ENCODE measurements around the gene TFR2. TPM values are rescaled to one million over a fixed set of nuclear protein-coding genes. Genes with fewer than 3 reads are reported as not detected.

Gene TFR2
- total and polyA plus RNA-seq, 5 experiments from 2014 or later, result 0.51 to 5.9 (median 1.3) TPM

DNA sequence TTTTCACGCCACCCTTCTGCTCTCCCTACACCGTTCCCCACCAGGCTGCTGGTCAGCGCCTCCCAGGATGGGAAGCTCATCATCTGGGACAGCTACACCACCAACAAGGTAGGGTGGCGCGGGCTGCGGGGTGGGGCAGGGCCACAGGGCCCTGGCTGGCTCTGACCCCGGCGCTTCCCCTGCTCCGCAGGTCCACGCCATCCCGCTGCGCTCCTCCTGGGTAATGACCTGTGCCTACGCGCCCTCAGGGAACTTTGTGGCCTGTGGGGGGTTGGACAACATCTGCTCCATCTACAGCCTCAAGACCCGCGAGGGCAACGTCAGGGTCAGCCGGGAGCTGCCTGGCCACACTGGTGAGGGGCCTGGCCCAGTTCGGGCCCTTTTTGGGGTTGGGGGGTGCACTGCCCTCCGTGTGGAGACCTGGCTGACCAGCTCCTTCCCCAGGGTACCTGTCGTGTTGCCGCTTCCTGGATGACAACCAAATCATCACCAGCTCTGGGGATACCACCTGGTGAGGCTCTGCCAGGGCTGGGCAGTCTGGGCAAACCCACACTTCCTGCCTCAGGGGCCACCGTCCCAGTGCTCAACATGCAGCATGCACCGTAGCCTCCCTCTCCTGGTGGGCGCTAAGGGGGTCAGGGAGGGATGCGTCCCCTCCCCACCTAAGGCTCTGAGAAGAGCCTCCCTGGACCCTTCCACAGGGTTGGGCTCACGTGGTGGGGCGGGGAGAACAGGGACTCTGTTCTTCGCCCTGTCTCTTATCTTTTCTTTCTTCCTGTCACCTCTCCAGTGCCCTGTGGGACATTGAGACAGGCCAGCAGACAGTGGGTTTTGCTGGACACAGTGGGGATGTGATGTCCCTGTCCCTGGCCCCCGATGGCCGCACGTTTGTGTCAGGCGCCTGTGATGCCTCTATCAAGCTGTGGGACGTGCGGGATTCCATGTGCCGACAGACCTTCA, 36.2 kb upstream of the TFR2 start:
- H3K27ac Mint-ChIP-seq, result peak overlapping the region; percentile 8 to 97 (median 90)
- POLR2A ChIA-PET, result interaction anchor here (0.6 to 11.9 kb wide), 14 partner anchors 13 to 247 kb away, joined by 3 to 170 read pairs (median 4); partner anchors contain the start of genes FBXO24, GIGYF1, LRCH4 and MOSPD3
- peak overlapping the region in 8 of 10 donors; percentile 44 to 83 (median 68) for H3K4me3 Mint-ChIP-seq
- peaks cover 0 to 37% (median 0%) of the 10 kb centered on the region in 3 donors for H3K36me3 Mint-ChIP-seq
- H3K4me1 Mint-ChIP-seq, result peaks cover 18 to 54% (median 45%) of the 10 kb centered on the region in 4 donors
- ATAC-seq (no peak), DNase-seq (no peak)
- H3K9me3 Mint-ChIP-seq, result no peaks in the 10 kb centered on the region
- no peaks in the 10 kb centered on the region for H3K27me3 Mint-ChIP-seq

GRCh38 chr7:100676501-100677306, 35.4 kb upstream of the TFR2 start:
- Mint-ChIP-seq H3K9me3 (no peaks in the 10 kb centered on the region), H3K27me3 (no peaks in the 10 kb centered on the region), H3K27ac (peak overlapping the region; percentile 84 to 97 (median 91)), H3K36me3 (peaks cover 0 to 34% (median 0%) of the 10 kb centered on the region in 3 donors), H3K4me1 (peaks cover 16 to 51% (median 46%) of the 10 kb centered on the region in 4 donors), H3K4me3 (peak overlapping the region; percentile 78 to 95 (median 84))
- POLR2A ChIA-PET, result interaction anchor here (0.6 to 11.9 kb wide), 12 partner anchors 14 to 248 kb away, joined by 3 to 170 read pairs (median 8); partner anchors contain the start of genes FBXO24, GIGYF1, LRCH4 and MOSPD3
- no peak for DNase-seq
- ATAC-seq, result no peak

DNA sequence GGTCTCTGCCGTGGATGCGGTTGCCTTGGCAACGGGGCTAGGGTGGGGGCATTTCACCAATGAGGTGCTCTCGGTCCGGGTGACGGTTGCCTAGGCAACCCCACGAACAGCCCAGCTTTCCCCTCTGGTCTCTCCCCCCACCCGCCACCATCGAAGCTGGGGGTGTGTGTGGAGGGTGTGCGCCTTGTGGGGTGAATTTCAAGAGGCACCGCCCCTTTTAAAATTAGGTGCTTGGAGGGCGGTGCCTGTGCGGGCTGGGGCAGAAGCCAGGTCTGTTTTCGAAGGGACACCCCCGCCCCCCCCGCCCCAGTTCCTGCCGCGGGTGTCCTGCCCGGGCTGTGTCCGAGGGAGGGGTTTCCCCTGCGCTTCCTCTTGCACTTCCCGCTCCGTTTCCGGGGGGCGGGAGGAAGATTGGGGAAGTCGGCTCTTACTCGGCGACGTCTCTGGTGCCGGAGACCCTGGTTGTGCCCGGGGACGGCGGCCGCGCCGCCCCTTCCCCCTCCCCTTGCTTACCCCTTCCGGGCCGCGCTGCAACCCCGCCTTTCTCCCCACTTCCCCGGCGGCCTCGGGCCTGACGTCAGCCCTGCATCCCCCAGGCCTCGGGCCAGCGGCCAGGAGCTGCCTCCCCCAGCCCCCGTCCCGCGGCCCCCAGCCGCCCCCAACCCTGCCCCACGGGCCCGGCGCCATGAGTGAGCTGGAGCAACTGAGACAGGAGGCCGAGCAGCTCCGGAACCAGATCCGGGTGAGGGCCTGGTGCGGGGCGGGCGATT, 34.4 kb upstream of the TFR2 start:
- Mint-ChIP-seq H3K27me3 (no peaks in the 10 kb centered on the region), H3K36me3 (peaks cover 0 to 34% (median 0%) of the 10 kb centered on the region in 3 donors), H3K4me1 (peaks cover 13 to 42% (median 38%) of the 10 kb centered on the region in 4 donors), H3K4me3 (peak overlapping the region; percentile 85 to 95 (median 90)), H3K9me3 (no peaks in the 10 kb centered on the region), H3K27ac (peak overlapping the region; percentile 79 to 97 (median 94))
- DNase-seq (peak; percentile 77 to 98 (median 92)), ATAC-seq (peak; percentile 62 to 69)
- POLR2A ChIA-PET, result interaction anchor here (0.5 to 11.9 kb wide), 12 partner anchors 15 to 413 kb away, joined by 3 to 170 read pairs (median 8); partner anchors contain the start of genes FBXO24, GIGYF1, LRCH4 and MOSPD3

DNA sequence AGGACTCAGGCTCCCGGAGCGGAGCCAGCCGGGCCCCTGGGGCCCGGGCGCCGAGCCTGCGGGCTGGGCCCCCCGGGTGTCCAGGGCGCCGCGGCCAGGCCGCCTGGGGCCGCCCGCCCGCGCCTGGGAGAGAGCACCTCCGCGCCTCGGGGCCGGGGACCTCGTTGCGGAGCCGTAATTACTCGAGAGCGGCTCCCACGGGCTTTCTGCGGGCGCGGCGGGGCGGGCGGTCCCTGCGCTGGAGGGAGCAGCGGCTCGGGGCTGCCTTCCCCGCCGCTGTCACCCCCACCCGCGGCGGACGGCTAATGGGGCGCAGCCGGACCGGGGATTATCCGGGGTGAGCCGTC, 33.7 kb upstream of the TFR2 start:
- Mint-ChIP-seq H3K4me1 (peaks cover 9 to 35% (median 31%) of the 10 kb centered on the region in 4 donors), H3K36me3 (peaks cover 0 to 31% (median 0%) of the 10 kb centered on the region in 3 donors), H3K9me3 (no peaks in the 10 kb centered on the region), H3K4me3 (peak overlapping the region; percentile 94 to 97 (median 96)), H3K27me3 (no peaks in the 10 kb centered on the region), H3K27ac (peak overlapping the region in 7 of 10 donors; percentile 84 to 99 (median 95))
- POLR2A ChIA-PET, result interaction anchor here (0.5 to 11.9 kb wide), 13 partner anchors 8 to 246 kb away, joined by 3 to 170 read pairs (median 7); partner anchors contain the start of genes FBXO24, GIGYF1, LRCH4 and MOSPD3
- peak; percentile 7 to 9 for ATAC-seq
- peak in 1 of 10 donors; percentile 52 for DNase-seq

GRCh38 chr7:100674411-100675104, 33.2 kb upstream of the TFR2 start:
- Mint-ChIP-seq H3K9me3 (no peaks in the 10 kb centered on the region), H3K36me3 (peaks cover 0 to 26% (median 0%) of the 10 kb centered on the region in 3 donors), H3K27me3 (no peaks in the 10 kb centered on the region), H3K4me1 (peaks cover 8 to 30% (median 27%) of the 10 kb centered on the region in 4 donors), H3K4me3 (peak overlapping the region; percentile 94 to 97 (median 96)), H3K27ac (peak overlapping the region; percentile 84 to 99 (median 97))
- POLR2A ChIA-PET, result interaction anchor here (0.5 to 11.9 kb wide), 15 partner anchors 9 to 246 kb away, joined by 3 to 170 read pairs (median 5); partner anchors contain the start of genes FBXO24, GIGYF1, LRCH4 and MEPCE
- DNase-seq (peak in 5 of 10 donors; percentile 36 to 61 (median 47)), ATAC-seq (peak in 1 of 2 donors; percentile 0)

GRCh38 chr7:100673942-100674410, 32.6 kb upstream of the TFR2 start:
- DNase-seq (peak in 6 of 10 donors; percentile 27 to 78 (median 54)), ATAC-seq (no peak)
- Mint-ChIP-seq H3K27me3 (no peaks in the 10 kb centered on the region), H3K9me3 (no peaks in the 10 kb centered on the region), H3K27ac (peak overlapping the region; percentile 84 to 99 (median 97)), H3K36me3 (peaks cover 0 to 20% (median 0%) of the 10 kb centered on the region in 3 donors), H3K4me1 (peaks cover 8 to 24% (median 22%) of the 10 kb centered on the region in 4 donors), H3K4me3 (peak overlapping the region; percentile 94 to 97 (median 96))
- POLR2A ChIA-PET, result interaction anchor here (0.7 to 11.9 kb wide), 12 partner anchors 9 to 245 kb away, joined by 3 to 170 read pairs (median 5); partner anchors contain the start of genes FBXO24, GIGYF1, LRCH4 and MEPCE

GRCh38 chr7:100673302-100673941, 32.1 kb upstream of the TFR2 start, which contains the start of gene GNB2:
Gene GNB2, plus strand, starts transcription at chr7:100673740. Its CDS starts 2,526 bp downstream, at chr7:100676266.
- Mint-ChIP-seq H3K4me1 (peaks cover 8 to 22% (median 21%) of the 10 kb centered on the region in 4 donors), H3K27ac (peak within 1 kb of the TSS; percentile 84 to 99 (median 97)), H3K9me3 (no peaks in the 10 kb centered on the region), H3K4me3 (peak within 1 kb of the TSS; percentile 94 to 97 (median 96)), H3K36me3 (peaks cover 0 to 17% (median 0%) of the 10 kb centered on the region in 3 donors), H3K27me3 (no peaks in the 10 kb centered on the region)
- POLR2A ChIA-PET, result interaction anchor here (0.6 to 7.3 kb wide), 16 partner anchors 13 to 245 kb away, joined by 3 to 100 read pairs (median 4); partner anchors contain the start of genes FBXO24, LRCH4, MEPCE and MOSPD3
- ATAC-seq (peak; percentile 53 to 55), DNase-seq (peak; percentile 92 to 97 (median 96))

- Mint-ChIP-seq H3K27me3 (peaks cover 0 to 5% (median 0%) of the 10 kb centered on the region in 5 donors), H3K27ac (peak overlapping the region in 5 of 10 donors; percentile 12 to 99 (median 31)), H3K4me1 (peaks cover 8 to 11% (median 10%) of the 10 kb centered on the region in 4 donors), H3K4me3 (peak overlapping the region in 4 of 10 donors; percentile 20 to 95 (median 38)), H3K36me3 (peaks cover 0 to 3% (median 0%) of the 10 kb centered on the region in 3 donors), H3K9me3 (no peaks in the 10 kb centered on the region)
- POLR2A ChIA-PET, result interaction anchor here (0.7 to 1.6 kb wide), 6 partner anchors 34 to 243 kb away, joined by 3 to 13 read pairs (median 6); partner anchors contain the start of genes MOSPD3, POP7 and ZCWPW1
- ATAC-seq, result no peak
- no peak for DNase-seq
These were observed 30.3 kb upstream of the TFR2 start for GRCh38 chr7:100671353-100672327.

DNA sequence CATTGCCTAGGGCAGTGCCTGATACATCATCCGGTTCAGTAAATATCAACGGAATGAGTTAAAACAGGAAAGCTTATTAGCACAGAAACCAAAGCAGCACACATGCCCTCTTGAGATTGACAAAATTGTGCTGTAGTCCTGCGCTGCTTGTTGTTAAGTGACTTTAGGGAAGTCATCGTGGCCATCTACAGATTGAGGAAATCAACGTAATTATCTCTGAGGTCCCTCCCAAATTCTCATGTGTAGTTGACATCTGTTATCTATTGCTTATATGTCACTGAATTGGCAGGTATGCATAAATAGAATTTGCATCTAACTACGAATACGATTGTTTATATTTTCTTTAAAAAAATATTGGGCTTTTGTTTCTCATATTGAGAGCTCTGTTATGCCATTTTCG, 28.7 kb upstream of the TFR2 start:
- DNase-seq (no peak), ATAC-seq (no peak)
- peak overlapping the region in 1 of 10 donors; percentile 11 for H3K4me3 Mint-ChIP-seq
- peaks cover 6 to 7% (median 6%) of the 10 kb centered on the region in 4 donors for H3K4me1 Mint-ChIP-seq
- H3K36me3 Mint-ChIP-seq, result no peaks in the 10 kb centered on the region
- POLR2A ChIA-PET, result interaction anchor here (0.8 to 1.1 kb wide), 3 partner anchors 10 to 42 kb away, joined by 3 to 5 read pairs (median 3); no protein-coding TSS in a partner anchor
- peaks cover 0 to 5% (median 0%) of the 10 kb centered on the region in 5 donors for H3K27me3 Mint-ChIP-seq
- H3K9me3 Mint-ChIP-seq, result no peaks in the 10 kb centered on the region
- H3K27ac Mint-ChIP-seq, result no peak overlapping the region
